GM04504 (cell line): ENCODE data around the gene PLEKHF1.
"Not testable (repeated sequence)": the region's sequence is repeated elsewhere in the genome, so short reads cannot be mapped to it uniquely, and the experiment has no call there.

Source experiments
- DNase-seq: peaks from one replicate; pipeline ENCODE4 v3.0.0-alpha.2; 2012; ENCODE audit warnings: low read depth

PLEKHF1 gene

GRCh38 chr19:29700498-29700897 lies 35.2 kb downstream of the PLEKHF1 start:
- DNase-seq, result no peak

DNA sequence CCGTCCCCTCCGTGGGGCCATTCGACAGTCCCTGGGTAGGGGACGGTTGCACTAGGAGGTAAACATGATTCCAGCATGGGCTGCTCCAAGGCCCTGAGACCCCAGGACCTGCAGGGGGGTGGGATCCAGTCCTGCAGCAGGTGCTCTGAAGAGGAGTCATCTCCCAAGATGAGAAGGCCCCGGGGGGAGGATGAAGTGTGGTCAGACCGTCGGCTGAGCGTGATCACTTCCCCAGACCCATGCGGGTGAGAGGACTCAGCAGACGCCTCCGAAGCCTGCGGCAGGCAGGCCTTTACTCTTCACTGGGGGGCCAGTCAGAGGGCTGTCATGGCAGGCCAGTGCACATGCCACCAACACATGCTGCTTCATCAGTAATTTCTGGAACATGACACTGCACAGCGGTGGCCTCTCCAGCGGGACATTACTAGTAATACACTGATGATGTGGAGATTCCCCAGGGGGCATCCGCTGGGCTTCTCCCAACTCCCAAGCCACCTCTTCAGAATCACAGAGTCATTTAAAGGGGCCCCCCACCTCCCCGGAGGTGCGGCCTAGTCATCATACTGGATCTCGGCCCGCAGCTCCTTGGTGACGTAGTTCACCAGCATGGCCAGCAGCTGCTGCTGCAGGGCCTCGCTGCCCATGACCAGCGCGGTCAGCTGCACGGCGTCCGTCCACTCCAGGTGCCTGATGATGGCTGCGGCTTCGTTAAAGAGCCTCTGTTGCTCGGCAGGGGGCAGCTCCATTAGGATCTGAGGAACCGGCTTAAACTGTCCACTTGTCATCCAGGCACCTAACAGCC lies 37.1 kb downstream of the PLEKHF1 start:
- no peak for DNase-seq

- no peak for DNase-seq
Measured at GRCh38 chr19:29702963-29703320, 37.7 kb downstream of the PLEKHF1 start.

GRCh38 chr19:29704562-29705558 lies 39.6 kb downstream of the PLEKHF1 start:
- DNase-seq, result no peak

DNA sequence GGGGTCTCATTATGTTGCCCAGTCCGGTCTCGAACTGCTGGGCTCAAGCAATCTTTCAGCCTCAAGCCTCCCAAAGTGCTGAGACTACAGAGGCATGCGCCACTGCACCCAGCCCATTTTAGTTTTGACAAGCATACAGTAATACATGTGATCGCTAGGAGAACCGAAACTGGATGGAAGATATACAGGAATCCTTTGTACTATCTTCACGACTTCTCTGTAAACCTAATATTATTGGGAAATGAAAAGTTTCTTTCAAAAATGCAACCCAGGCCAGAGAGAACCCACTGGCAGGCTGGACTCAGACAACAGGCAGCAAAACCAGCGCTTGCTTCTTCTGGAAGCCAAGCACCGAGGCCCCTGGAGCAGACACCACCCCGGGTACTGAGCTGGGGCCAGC lies 40.4 kb downstream of the PLEKHF1 start:
- no peak for DNase-seq

GRCh38 chr19:29706635-29707034 lies 41.4 kb downstream of the PLEKHF1 start:
- no peak for DNase-seq

- DNase-seq, result no peak
Measured at GRCh38 chr19:29708554-29709439, 43.5 kb downstream of the PLEKHF1 start.

DNA sequence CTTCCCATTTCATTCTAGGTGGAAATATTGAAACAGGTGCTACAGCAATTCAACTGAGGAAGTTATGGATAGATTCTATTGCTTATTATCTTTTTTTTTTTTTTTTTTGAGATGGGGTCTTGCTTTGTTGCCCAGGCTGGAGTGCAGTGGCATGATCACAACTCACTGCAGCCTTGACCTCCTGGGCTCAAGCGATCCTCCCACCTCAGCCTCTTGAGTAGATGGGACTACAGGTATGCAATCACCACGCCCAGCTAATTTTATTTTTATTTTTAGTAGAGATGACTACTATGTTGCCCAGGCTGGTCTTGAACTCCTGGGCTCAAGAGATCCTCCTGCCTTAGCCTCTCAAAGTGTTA lies 44.2 kb downstream of the PLEKHF1 start:
- DNase-seq, result not testable (repeated sequence)

DNA sequence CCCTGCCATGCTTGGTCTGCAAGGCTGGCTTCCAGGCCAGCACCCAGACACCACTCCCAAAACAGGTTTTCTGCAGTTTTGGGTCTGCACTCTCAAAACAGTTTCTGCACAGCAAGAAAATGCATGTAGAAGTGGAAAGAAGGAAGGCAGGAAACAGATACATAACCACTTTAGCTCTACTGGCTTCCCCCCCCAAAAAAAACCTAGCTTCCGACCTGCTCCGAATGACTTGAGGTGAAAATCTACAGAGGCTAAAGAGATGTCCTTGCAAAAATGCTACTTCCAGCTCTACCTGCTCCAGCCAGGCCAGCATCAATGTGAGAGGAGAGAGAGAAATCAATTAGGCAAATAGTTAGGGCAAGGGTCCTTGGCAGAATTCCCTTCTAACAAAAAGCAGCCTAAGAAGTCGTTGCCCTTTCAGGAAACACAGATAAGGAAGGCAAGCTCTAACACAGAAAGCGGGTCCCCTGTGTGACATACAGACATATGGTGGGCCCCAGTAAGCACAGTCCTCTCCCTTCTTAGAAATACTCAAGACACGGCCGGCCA lies 46.4 kb downstream of the PLEKHF1 start:
- no peak for DNase-seq

DNA sequence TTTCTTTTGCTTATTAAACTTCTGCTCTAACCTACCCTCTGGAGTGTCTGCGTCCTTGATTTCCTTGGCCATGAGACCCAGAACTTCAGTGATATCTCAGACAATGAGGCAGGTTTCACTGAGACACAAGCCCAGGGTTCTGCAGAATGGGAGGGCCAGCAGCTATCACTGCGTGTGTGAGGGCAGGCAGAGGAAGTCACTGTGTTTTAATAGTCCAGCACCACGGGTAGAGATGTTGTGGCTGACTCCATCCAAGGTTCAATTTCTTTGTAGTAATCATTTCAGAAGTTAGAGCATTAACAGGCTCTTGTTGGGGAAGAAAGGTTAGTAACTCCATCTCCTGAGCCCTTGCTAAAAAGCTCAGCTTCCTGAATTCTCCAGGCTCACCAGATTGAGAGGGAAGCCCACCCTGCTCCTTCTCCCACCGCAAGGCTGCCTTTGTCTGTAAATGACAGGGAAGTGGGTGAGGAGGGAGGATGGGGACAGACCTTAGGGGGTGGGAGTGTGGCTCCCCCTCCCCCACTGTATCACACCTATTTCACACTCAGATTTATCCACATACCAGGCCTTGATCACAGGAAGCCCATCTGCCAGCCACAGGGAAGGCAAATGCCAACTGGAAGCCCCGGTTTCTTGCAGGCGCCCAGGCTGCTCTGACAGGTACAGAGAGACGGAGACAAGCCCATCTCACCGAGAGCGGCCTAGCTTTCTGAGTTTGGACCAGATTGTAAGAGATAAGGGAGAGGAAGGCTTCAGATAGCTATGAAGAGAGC lies 47.7 kb downstream of the PLEKHF1 start:
- DNase-seq, result no peak

- no peak for DNase-seq
Measured at GRCh38 chr19:29714371-29714952, 49.2 kb downstream of the PLEKHF1 start.

- DNase-seq, result no peak
Measured at GRCh38 chr19:29714953-29715700, 49.9 kb downstream of the PLEKHF1 start, which contains the start of gene C19orf12. C19orf12 (minus strand) TSS chr19:29715261; CDS start chr19:29708413, 6,848 bp downstream.

DNA sequence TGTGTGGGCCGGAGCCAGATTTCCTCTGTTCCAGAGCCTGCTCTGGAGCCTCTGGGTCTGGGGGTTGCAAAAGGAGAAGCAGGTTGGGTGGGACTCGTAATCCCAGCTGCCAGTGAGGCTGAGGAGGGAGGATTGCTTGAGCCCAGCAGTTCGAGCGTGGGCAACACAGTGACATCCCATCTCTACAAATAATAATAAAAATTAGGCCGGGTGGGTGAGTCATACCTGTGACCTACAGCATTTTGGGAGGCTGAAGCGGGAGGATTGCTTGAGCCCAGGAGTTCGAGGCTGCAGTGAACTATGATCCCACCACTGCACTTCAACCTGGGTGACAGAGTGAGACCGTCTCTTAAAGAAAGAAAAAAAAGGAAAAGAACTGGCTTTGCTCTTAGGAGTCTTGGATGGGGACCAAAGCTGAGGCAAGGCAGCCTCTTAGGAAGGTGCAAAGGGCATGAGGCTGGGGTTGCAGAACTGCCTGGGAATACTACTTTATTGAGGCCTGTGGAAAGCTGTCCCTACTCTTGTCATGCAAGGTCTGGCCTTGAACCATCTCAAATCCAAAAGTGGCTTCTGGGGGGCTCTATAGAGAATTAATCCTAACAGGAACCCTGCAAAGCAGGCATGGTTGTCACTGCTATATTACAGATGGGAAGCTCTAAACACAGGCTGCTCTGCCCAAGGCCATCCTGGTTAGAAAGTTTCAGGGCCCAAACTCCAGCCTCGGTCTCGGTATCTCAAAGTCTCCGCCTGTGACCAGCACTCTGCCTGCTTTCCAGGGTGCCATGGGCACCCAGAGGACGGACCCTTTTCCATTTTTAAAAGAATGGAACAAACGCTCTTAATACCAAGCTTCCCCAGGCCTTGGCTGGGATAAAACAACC lies 50.7 kb downstream of the PLEKHF1 start:
- DNase-seq, result no peak

DNA sequence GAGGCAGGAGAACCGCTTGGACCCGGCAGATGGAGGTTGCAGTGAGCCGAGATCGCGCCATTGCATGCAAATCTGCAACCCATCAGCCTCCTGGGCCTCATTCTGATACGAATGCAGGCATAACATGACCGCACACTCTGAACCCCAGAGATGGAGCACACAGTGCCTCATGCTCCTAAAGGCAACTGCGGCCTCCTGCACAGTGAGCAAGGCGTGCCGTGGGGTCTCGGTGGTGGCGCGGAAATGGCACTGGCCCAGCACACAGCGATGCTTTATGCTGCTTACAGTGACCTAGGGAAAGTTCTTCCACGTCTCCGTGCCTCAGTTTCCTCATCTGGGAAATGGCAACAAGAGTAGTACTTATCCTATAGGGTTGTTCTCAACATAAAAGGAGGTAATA lies 51.8 kb downstream of the PLEKHF1 start:
- DNase-seq, result no peak

DNA sequence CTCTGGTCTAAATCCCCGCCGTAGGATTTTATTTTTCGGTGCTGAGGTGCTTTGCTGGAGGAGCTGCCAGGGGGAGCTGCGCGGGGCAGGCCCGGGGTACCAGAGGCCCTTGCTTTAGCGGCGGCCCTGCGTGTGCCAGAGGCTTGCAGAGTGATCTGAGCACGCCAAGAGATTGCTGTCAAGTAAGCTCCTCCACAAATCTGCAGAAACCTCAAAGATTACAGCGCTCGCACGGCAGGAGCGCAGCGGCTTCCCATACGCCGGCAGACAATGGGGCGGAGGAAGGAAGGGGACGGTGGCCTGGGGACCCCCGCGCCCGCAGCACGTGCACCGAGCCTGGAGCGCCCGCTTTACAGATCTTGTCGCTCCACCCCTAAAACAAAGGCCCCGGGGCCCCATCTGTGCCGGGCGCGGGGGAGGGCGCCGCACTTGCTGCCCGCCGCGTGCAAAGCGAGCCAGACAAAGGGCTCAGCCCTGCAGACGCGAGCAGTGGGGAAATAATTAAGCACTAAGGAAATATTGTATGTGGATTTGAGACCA lies 58.9 kb downstream of the PLEKHF1 start:
- no peak for DNase-seq

DNA sequence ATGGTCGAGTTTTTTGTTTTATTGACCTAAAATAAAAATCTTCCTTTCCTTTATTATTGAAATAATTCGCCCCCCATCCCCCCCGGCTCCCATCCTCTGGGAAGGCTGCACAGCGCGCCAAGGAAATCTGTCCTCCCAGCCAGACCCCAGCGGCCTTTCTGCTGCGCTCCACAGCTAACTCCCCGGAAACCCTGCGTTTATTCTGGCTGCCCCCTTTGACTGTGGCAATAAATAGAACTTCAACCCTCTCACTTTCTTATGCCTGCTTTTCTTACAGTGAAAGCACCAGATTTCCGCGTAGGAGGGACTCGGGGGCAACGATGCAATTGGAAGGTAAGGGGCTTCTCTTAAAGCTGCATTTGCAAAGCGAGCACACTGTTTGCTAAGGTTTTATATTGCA lies 59.5 kb downstream of the PLEKHF1 start:
- DNase-seq, result no peak
